Measurements from ENCODE around the gene TPD52L2. TPM values are rescaled to one million over a fixed set of nuclear protein-coding genes. Genes with fewer than 3 reads are reported as not detected.

Gene TPD52L2
- polyA plus RNA-seq, 1 experiment = 202 TPM

DNA sequence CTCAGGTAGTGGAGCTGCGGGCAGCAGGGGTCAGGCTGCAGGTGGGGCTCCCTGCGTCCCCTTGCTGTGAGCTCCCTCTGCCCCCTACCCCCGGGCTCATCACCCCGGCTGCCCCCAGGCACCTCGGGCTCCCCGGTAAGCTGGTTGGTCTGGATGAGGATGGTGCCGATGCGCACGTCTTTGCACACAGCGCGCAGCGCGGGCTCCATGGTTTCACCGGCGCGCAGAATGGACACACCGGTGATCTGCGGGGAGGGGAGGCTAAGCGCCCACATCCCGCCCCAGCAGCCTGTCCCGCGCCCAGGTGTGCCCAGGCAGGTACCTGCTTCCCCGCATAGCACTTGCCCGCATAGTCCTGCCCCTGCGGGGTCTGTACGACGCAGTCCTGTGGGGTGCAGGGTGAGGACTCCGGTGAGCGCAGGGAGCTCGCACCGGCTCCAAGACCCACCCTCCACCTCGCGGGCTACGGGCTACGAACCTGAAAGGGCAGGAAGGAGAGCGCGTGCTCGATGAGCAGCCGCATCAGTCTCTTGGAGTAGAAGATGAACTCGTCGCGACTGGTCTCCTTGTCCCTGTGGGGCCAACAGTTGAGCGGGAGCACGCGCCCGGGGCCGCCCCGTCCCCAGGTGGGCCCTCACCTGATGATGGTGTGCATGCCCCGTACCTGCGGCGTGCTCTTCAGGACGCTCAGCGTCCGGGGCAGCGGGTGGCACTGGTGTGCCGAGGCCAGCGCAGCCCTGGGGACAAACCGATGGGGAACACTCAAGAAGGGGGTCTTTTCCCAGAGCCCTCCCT, 75.6 kb downstream of the TPD52L2 start:
- peak overlapping the region; percentile 11 for H3K27ac ChIP-seq (ENCODE audit: low read depth, low read length)
- TF ChIP-seq, protein P1, sequence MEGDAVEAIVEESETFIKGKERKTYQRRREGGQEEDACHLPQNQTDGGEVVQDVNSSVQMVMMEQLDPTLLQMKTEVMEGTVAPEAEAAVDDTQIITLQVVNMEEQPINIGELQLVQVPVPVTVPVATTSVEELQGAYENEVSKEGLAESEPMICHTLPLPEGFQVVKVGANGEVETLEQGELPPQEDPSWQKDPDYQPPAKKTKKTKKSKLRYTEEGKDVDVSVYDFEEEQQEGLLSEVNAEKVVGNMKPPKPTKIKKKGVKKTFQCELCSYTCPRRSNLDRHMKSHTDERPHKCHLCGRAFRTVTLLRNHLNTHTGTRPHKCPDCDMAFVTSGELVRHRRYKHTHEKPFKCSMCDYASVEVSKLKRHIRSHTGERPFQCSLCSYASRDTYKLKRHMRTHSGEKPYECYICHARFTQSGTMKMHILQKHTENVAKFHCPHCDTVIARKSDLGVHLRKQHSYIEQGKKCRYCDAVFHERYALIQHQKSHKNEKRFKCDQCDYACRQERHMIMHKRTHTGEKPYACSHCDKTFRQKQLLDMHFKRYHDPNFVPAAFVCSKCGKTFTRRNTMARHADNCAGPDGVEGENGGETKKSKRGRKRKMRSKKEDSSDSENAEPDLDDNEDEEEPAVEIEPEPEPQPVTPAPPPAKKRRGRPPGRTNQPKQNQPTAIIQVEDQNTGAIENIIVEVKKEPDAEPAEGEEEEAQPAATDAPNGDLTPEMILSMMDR (IDR thresholded peaks at IDR 0.05; ENCODE audit: low read depth, low read length) = no peak
- no peak for DNase-seq (ENCODE audit: low read depth, low spot score)
- CTCF ChIA-PET = no interaction called here
- no peaks in the 10 kb centered on the region for H3K27me3 ChIP-seq (ENCODE audit: control insufficient read depth, insufficient read depth, low read length)
- no peak overlapping the region for H3K4me3 ChIP-seq (ENCODE audit: low read depth, low read length)
- POLR2A ChIA-PET = no interaction called here
- peaks cover 28% of the 10 kb centered on the region; the same call in 1 of the 2 replicates for H3K9me3 ChIP-seq (ENCODE audit: control insufficient read depth, insufficient read depth, low read length)

Small RNAs within 50 kb of the gene (small RNA-seq; reads per million reads assigned to genes)
- gene MIR941-2 (ENCODE audit: insufficient read length, low read depth) = not detected
- not detected for gene MIR941-4 (ENCODE audit: insufficient read length, low read depth)
- not detected for gene MIR941-5 (ENCODE audit: insufficient read length, low read depth)
- 3.0 reads per million, percentile 17 among the genes with 10 or more reads in this experiment for gene RNU1-134P (ENCODE audit: insufficient read length, low read depth)

Other genes starting within 250 kb of the TPD52L2 start
- gene GMEB2, start 238.2 kb upstream of the TPD52L2 start, polyA plus RNA-seq (2011; rRNA removed) = 6.3 and 7.3 TPM in 2 replicates
- 21.8 and 26.9 TPM in 2 replicates for gene STMN3, start 211.8 kb upstream of the TPD52L2 start, polyA plus RNA-seq (2011; rRNA removed)
- 11.3 and 14.6 TPM in 2 replicates for gene RTEL1, start 207.0 kb upstream of the TPD52L2 start, polyA plus RNA-seq (2011; rRNA removed)
- 2.5 and 5.2 TPM in 2 replicates for gene TNFRSF6B, start 168.6 kb upstream of the TPD52L2 start, polyA plus RNA-seq (2011; rRNA removed)
- gene ARFRP1, start 157.3 kb upstream of the TPD52L2 start, polyA plus RNA-seq (2011; rRNA removed) = 21.4 and 23.8 TPM in 2 replicates
- 8.7 and 10.6 TPM in 2 replicates for gene ZGPAT, start 157.2 kb upstream of the TPD52L2 start, polyA plus RNA-seq (2011; rRNA removed)
- 1.5 and 1.8 TPM in 2 replicates for gene LIME1, start 128.6 kb upstream of the TPD52L2 start, polyA plus RNA-seq (2011; rRNA removed)
- gene SLC2A4RG, start 125.5 kb upstream of the TPD52L2 start, polyA plus RNA-seq (2011; rRNA removed) = 26.0 and 27.6 TPM in 2 replicates
- gene ZBTB46, start 34.0 kb upstream of the TPD52L2 start, polyA plus RNA-seq (2011; rRNA removed) = 2.0 and 2.8 TPM in 2 replicates
- gene ABHD16B, start 3.8 kb upstream of the TPD52L2 start, polyA plus RNA-seq (2011; rRNA removed) = not detected in 2 replicates
- gene DNAJC5, start 29.9 kb downstream of the TPD52L2 start, polyA plus RNA-seq (2011; rRNA removed) = 36.7 and 40.9 TPM in 2 replicates
- gene UCKL1, start 91.1 kb downstream of the TPD52L2 start, polyA plus RNA-seq (2011; rRNA removed) = 18.0 and 22.3 TPM in 2 replicates
- 4.0 and 6.0 TPM in 2 replicates for gene ZNF512B, start 104.7 kb downstream of the TPD52L2 start, polyA plus RNA-seq (2011; rRNA removed)
- gene SAMD10, start 114.4 kb downstream of the TPD52L2 start, polyA plus RNA-seq (2011; rRNA removed) = 1.3 and 1.8 TPM in 2 replicates
- gene PRPF6, start 115.9 kb downstream of the TPD52L2 start, polyA plus RNA-seq (2011; rRNA removed) = 38.5 and 47.5 TPM in 2 replicates
- 0.01 and 0.07 TPM in 2 replicates for gene C20orf204, start 170.9 kb downstream of the TPD52L2 start, polyA plus RNA-seq (2011; rRNA removed)
- not detected in 2 replicates for gene SOX18, start 184.4 kb downstream of the TPD52L2 start, polyA plus RNA-seq (2011; rRNA removed)
- 12.8 and 18.0 TPM in 2 replicates for gene TCEA2, start 197.9 kb downstream of the TPD52L2 start, polyA plus RNA-seq (2011; rRNA removed)
- 7.5 and 9.3 TPM in 2 replicates for gene RGS19, start 214.2 kb downstream of the TPD52L2 start, polyA plus RNA-seq (2011; rRNA removed)
- 0.86 and 1.1 TPM in 2 replicates for gene OPRL1, start 214.8 kb downstream of the TPD52L2 start, polyA plus RNA-seq (2011; rRNA removed)
- not detected in 2 replicates for gene LKAAEAR1, start 219.1 kb downstream of the TPD52L2 start, polyA plus RNA-seq (2011; rRNA removed)
- gene NPBWR2, start 242.3 kb downstream of the TPD52L2 start, polyA plus RNA-seq (2011; rRNA removed) = not detected in 2 replicates

Measured in AG04450 (cell line).